GM19035 (cell line): ENCODE data around the gene MYCN.
"Not testable (repeated sequence)": the region's sequence is repeated elsewhere in the genome, so short reads cannot be mapped to it uniquely, and the experiment has no call there.

ENCODE experiments used
- ATAC-seq: cut with Tn5 transposase; IDR thresholded peaks from one replicate; pipeline ENCODE4 v1.9.1; 2021; ENCODE audit not compliant: unreplicated experiment

Gene MYCN

GRCh38 chr2:15942711-15943345, 2.5 kb downstream of the MYCN start:
- no peak for ATAC-seq

GRCh38 chr2:15943378-15944280, 3.3 kb downstream of the MYCN start:
- ATAC-seq, result no peak

- ATAC-seq, result no peak
Observed at GRCh38 chr2:15944325-15945017, 4.1 kb downstream of the MYCN start.

- no peak for ATAC-seq
Observed at GRCh38 chr2:15945909-15946705, 5.8 kb downstream of the MYCN start.

- ATAC-seq, result no peak
Observed at GRCh38 chr2:15946983-15947382, 6.6 kb downstream of the MYCN start.

GRCh38 chr2:15947431-15947830, 7.1 kb downstream of the MYCN start:
- no peak for ATAC-seq

GRCh38 chr2:15948704-15948957, 8.3 kb downstream of the MYCN start:
- ATAC-seq, result no peak

GRCh38 chr2:15949126-15949525, 8.8 kb downstream of the MYCN start:
- ATAC-seq, result no peak

- no peak for ATAC-seq
Observed at GRCh38 chr2:15949551-15949950, 9.2 kb downstream of the MYCN start.

- no peak for ATAC-seq
Observed at GRCh38 chr2:15950088-15950952, 10.0 kb downstream of the MYCN start.

- ATAC-seq, result not testable (repeated sequence)
Observed at GRCh38 chr2:15951936-15952335, 11.6 kb downstream of the MYCN start.

- no peak for ATAC-seq
Observed at GRCh38 chr2:15952451-15953146, 12.2 kb downstream of the MYCN start.

- ATAC-seq, result no peak
Observed at GRCh38 chr2:15953147-15953630, 12.8 kb downstream of the MYCN start.

GRCh38 chr2:15953891-15954680, 13.7 kb downstream of the MYCN start:
- ATAC-seq, result no peak

GRCh38 chr2:15954761-15955160, 14.4 kb downstream of the MYCN start:
- ATAC-seq, result no peak

GRCh38 chr2:15955232-15955988, 15.1 kb downstream of the MYCN start:
- ATAC-seq, result no peak

- no peak for ATAC-seq
Observed at GRCh38 chr2:15956230-15956629, 15.9 kb downstream of the MYCN start.
